HCT116 (cell line): ENCODE measurements around the gene PPDPF. TPM values are rescaled to one million over a fixed set of nuclear protein-coding genes. Genes with fewer than 3 reads are reported as not detected.
A peak's percentile ranks its signal among the peaks of the same experiment; 100 is the strongest.

Experiments
- ATAC-seq: fragments of 200-7000 bp; cut with Tn5 transposase; 2 replicates; pipeline ENCODE4 v1.9.1; 2020; ENCODE audit warnings: mild to moderate bottlenecking, moderate library complexity
- BruUV-seq: library from RNA; stranded (reverse); fragments of 400-500 nt; replicated peaks from 2 replicates; lab custom pipeline; 2021; lab: Mats Ljungman, UMichigan
- CTCF ChIA-PET: fragments of 300-600 bp; sonication (Branson Sonifier 250); formaldehyde crosslinking; loops from one replicate; lab custom pipeline; 2021; ENCODE audit warnings: antibody characterized with exemption; lab: Charles Lee
- POLR2A ChIA-PET: fragments of 300-600, 350-600 bp; sonication (Branson Sonifier 250); formaldehyde crosslinking; loops from one replicate; lab custom pipeline; 2021; ENCODE audit warnings: antibody characterized with exemption; lab: Charles Lee
- RAD21 ChIA-PET, 2 experiments: fragments of 300-600 bp; sonication (Branson Sonifier 250); formaldehyde crosslinking; loops; one replicate each; lab custom pipeline; 2023; ENCODE audit warnings: low total read pairs in 2 of 2; ENCODE audit not compliant: uncharacterized antibody in 2 of 2, unreplicated experiment in 2 of 2, low non-redundant PET in 1 of 2; lab: Charles Lee
- DNase-seq: peaks from one replicate; pipeline ENCODE4 v3.0.0-alpha.2; 2010; ENCODE audit warnings: low read depth, low spot score
- H2AFZ ChIP-seq: fragments of 200-600 bp; shearing (Covaris generic), sonication (generic); 2 replicates; pipeline ENCODE4 v1.6.1; 2017; ENCODE audit warnings: low read depth, mixed run types, mixed read lengths, antibody characterized with exemption, low read length; ENCODE audit not compliant: poor library complexity, severe bottlenecking
- H3K27ac ChIP-seq: 2 replicates; pipeline ENCODE4 v1.5.1; 2012; ENCODE audit warnings: low read depth, low read length
- H3K27me3 ChIP-seq: fragments of 200-600 bp; sonication (generic); 2 replicates; pipeline ENCODE4 v1.6.1; 2016; ENCODE audit warnings: mixed run types, low read length, mixed read lengths; ENCODE audit not compliant: insufficient read depth
- H3K36me3 ChIP-seq, 2 experiments: fragments of 200-500 bp in 1 of 2; fragments of 200-600 bp in 1 of 2; sonication (Bioruptor generic) in 1 of 2; sonication (generic) in 1 of 2; 2 replicates each; pipeline versions ENCODE4 v1.5.1 to v1.6.1; 2014 to 2016; ENCODE audit warnings: low read length in 2 of 2, inconsistent platforms in 1 of 2, mixed read lengths in 1 of 2, mixed run types in 1 of 2; ENCODE audit not compliant: insufficient read depth in 2 of 2, control insufficient read depth in 1 of 2
- H3K4me1 ChIP-seq, 2 experiments: fragments of 200-600 bp in 1 of 2; sonication (generic) in 1 of 2; 2 replicates each; pipeline versions ENCODE4 v1.5.1 to v1.6.1; 2012 to 2017; ENCODE audit warnings: low read length in 2 of 2, inconsistent platforms in 1 of 2, mild to moderate bottlenecking in 1 of 2, mixed read lengths in 1 of 2, mixed run types in 1 of 2, moderate library complexity in 1 of 2; ENCODE audit not compliant: insufficient read depth in 2 of 2, control insufficient read depth in 1 of 2
- H3K4me2 ChIP-seq: fragments of 200-600 bp; sonication (generic); 2 replicates; pipeline ENCODE4 v1.6.1; 2017; ENCODE audit warnings: mixed run types, low read length, mixed read lengths
- H3K4me3 ChIP-seq, 2 experiments: fragments of 200-600 bp in 1 of 2; sonication (generic) in 1 of 2; replicated peaks in 1 of 2; 2 replicates each; pipeline ENCODE4 v1.5.1; 2011 to 2016; ENCODE audit warnings: low read length in 2 of 2, control low read depth in 1 of 2, low read depth in 1 of 2, mild to moderate bottlenecking in 1 of 2, mixed read lengths in 1 of 2, mixed run types in 1 of 2
- H3K79me2 ChIP-seq: fragments of 200-600 bp; sonication (generic); 2 replicates; pipeline ENCODE4 v1.6.1; 2017; ENCODE audit warnings: mild to moderate bottlenecking, mixed run types, low read length, moderate library complexity, mixed read lengths; ENCODE audit not compliant: insufficient read depth
- H3K9ac ChIP-seq: fragments of 200-600 bp; sonication (generic); 2 replicates; pipeline ENCODE4 v1.6.1; 2016; ENCODE audit warnings: low read length, mixed read lengths
- H3K9me2 ChIP-seq: fragments of 200-600 bp; sonication (generic), shearing (Covaris generic); 2 replicates; pipeline ENCODE4 v1.6.1; 2017; ENCODE audit warnings: mixed run types, mild to moderate bottlenecking, moderate library complexity; ENCODE audit not compliant: insufficient read depth
- H3K9me3 ChIP-seq, 2 experiments: fragments of 200-500 bp in 1 of 2; fragments of 200-600 bp in 1 of 2; sonication (Bioruptor generic) in 1 of 2; sonication (generic) in 1 of 2; 2 replicates each; pipeline ENCODE4 v1.6.1; 2014 to 2017; ENCODE audit warnings: low read length in 2 of 2, mixed read lengths in 2 of 2, inconsistent platforms in 1 of 2, low read depth in 1 of 2, mild to moderate bottlenecking in 1 of 2, mixed run types in 1 of 2, moderate library complexity in 1 of 2; ENCODE audit not compliant: control insufficient read depth in 1 of 2, insufficient read depth in 1 of 2
- H4K20me1 ChIP-seq: fragments of 200-600 bp; sonication (generic), shearing (Covaris generic); 2 replicates; pipeline ENCODE4 v1.6.1; 2017; ENCODE audit warnings: mixed run types, mild to moderate bottlenecking, moderate library complexity; ENCODE audit not compliant: insufficient read depth
- CBX3 ChIP-seq: IDR thresholded peaks from 2 replicates; pipeline ENCODE4 v1.6.1; 2012; ENCODE audit warnings: low read depth
- EGR1 ChIP-seq: IDR thresholded peaks from 2 replicates; pipeline ENCODE4 v1.6.1; 2012; ENCODE audit warnings: low read depth
- ELF1 ChIP-seq: IDR thresholded peaks from 2 replicates; pipeline ENCODE4 v1.6.1; 2012; ENCODE audit warnings: low read depth, borderline replicate concordance
- EZH2phosphoT487 ChIP-seq: fragments of 200-600 bp; IDR thresholded peaks from 2 replicates; pipeline ENCODE4 v1.6.1; 2018; ENCODE audit warnings: antibody characterized with exemption, borderline replicate concordance
- JUND ChIP-seq: IDR thresholded peaks from 2 replicates; pipeline ENCODE4 v1.6.1; 2012
- POLR2A ChIP-seq: IDR thresholded peaks from 2 replicates; pipeline ENCODE4 v1.7.0; 2011; ENCODE audit warnings: borderline replicate concordance; ENCODE audit not compliant: insufficient read depth, insufficient read length; ENCODE audit errors: extremely low read depth
- POLR2AphosphoS5 ChIP-seq: IDR thresholded peaks from 2 replicates; pipeline ENCODE4 v1.6.1; 2011; ENCODE audit warnings: mild to moderate bottlenecking, low read depth, low read length, moderate library complexity
- RAD21 ChIP-seq: IDR thresholded peaks from 2 replicates; pipeline ENCODE4 v1.6.1; 2012; ENCODE audit warnings: low read depth, mild to moderate bottlenecking
- YY1 ChIP-seq: IDR thresholded peaks from 2 replicates; pipeline ENCODE4 v1.6.1; 2011; ENCODE audit warnings: low read length, low read depth, moderate library complexity, mild to moderate bottlenecking; ENCODE audit not compliant: insufficient replicate concordance; ENCODE audit errors: extremely low read depth
- ZBTB33 ChIP-seq: IDR thresholded peaks from 2 replicates; pipeline ENCODE4 v1.6.1; 2011; ENCODE audit warnings: mild to moderate bottlenecking, low read length, moderate library complexity; ENCODE audit not compliant: insufficient replicate concordance; ENCODE audit errors: extremely low read depth
- ZFX ChIP-seq: fragments of 450-650 bp; IDR thresholded peaks from 2 replicates; pipeline ENCODE4 v1.6.1; 2017
- ZNF274 ChIP-seq: fragments of 200-500 bp; sonication (Bioruptor generic); IDR thresholded peaks from 2 replicates; pipeline ENCODE4 v1.6.1; 2014; ENCODE audit warnings: mild to moderate bottlenecking, low read depth, low read length, inconsistent platforms
- intact Hi-C: fragments of 100-400 bp; cut with micrococcal nuclease; formaldehyde crosslinking; loops from 2 replicates; pipeline ENCODE4 v1.10.0; 2022
- total RNA-seq: library from RNA; stranded (reverse); gene quantifications from one replicate; pipeline ENCODE4 v1.2.1, GENCODE V29; 2021; ENCODE audit not compliant: unreplicated experiment
- TF ChIP-seq, protein P1 (sequence below): IDR thresholded peaks from 2 replicates; pipeline ENCODE4 v1.6.1; 2012
- TF ChIP-seq, protein P2 (sequence below): IDR thresholded peaks from 2 replicates; pipeline ENCODE4 v1.6.1; 2012
- TF ChIP-seq, protein P3 (sequence below), 3 experiments: fragments of 200-600 bp in 1 of 3; sonication (generic) in 1 of 3; IDR thresholded peaks in 2 of 3; conservative IDR thresholded peaks in 1 of 3; 2 replicates each; pipeline ENCODE4 v1.5.1; 2012 to 2017; ENCODE audit warnings: low read depth in 2 of 3, low read length in 2 of 3, antibody characterized with exemption in 1 of 3, borderline replicate concordance in 1 of 3, control low read depth in 1 of 3, mild to moderate bottlenecking in 1 of 3, mixed read lengths in 1 of 3, mixed run types in 1 of 3, moderate library complexity in 1 of 3; ENCODE audit not compliant: insufficient read depth in 1 of 3

PPDPF gene
- total RNA-seq, 1 experiment from 2014 or later, result 346 TPM

DNA sequence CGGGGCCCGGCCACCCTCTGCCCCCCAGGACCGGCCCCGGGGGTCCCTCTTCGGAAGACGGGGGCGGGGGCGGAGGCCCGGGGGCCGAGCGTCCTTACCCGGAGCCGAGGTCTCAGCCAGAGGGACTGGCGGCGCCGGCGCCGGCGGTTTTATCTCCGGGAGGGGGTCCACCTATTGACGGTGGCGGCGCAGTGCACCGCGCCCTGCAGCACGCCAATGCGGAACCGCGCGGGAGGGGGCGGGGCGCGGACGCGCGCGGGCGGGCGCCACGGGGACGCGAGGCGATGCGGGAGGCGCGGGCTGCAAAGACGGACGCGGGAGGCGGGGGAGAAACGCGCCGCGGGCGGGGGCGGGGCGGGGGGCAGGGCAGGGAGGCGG, 21.6 kb upstream of the PPDPF start, which contains the start of gene EEF1A2 (continued):
- TF ChIP-seq EGR1 (no peak), EZH2phosphoT487 (no peak), POLR2AphosphoS5 (peak; percentile 65), ZFX (peak; percentile 9; the same call in 1 of the 2 replicates)

DNA sequence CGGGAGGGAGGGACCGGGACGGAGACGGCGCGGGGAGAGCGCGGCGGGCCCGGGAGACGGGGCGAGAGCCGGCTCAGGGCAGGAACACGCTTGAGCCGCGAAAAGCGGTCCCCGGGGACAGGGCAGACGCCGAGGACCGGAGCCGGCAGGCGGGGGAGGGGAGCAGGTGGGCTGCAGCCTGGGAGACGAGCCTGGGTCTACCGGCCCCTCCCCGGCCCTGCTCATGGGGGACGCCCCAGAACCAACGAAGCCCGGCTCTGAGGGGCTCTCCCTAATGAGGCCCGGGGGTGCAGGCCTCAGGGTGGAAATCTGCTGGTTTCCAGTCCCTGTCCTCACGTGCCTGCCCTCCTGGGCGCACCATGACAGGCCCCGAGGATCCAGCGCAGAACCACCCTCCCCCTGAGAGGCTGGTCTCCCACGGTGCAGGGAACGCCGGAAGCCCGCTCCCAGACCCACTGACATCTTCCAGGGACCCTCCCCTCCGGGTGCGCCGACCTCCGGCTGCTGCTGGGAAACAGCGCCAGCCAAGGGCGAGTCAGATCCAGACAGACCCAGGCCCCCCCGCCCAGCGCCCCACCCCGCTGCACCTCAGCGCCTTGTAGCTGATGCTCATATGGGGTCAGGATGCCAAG, 21.1 kb upstream of the PPDPF start:
- peaks cover 8 to 26% of the 10 kb centered on the region in 2 experiments; a peak in 3 of 4 replicates for H3K36me3 ChIP-seq
- no peaks in the 10 kb centered on the region for H3K9me3 ChIP-seq
- no peak overlapping the region for H2AFZ ChIP-seq
- CTCF ChIA-PET, result interaction anchor here (1.0 kb wide), 1 partner anchor 38 kb away, joined by 3 read pairs; no protein-coding TSS in a partner anchor
- no TSS peak for BruUV-seq
- H3K9me2 ChIP-seq, result no peaks in the 10 kb centered on the region
- peak overlapping the region; percentile 85 for H3K27ac ChIP-seq
- RAD21 ChIA-PET, result no interaction called here
- H3K4me1 ChIP-seq, result peaks cover 23 to 43% of the 10 kb centered on the region in 2 experiments
- H3K79me2 ChIP-seq, result peaks cover 41% of the 10 kb centered on the region
- H3K27me3 ChIP-seq, result no peaks in the 10 kb centered on the region
- no peak for TF ChIP-seq EGR1
- no peak for TF ChIP-seq POLR2A
- TF ChIP-seq YY1, result no peak
- TF ChIP-seq ZFX, result no peak
- no peak for TF ChIP-seq POLR2AphosphoS5
- no peak for TF ChIP-seq ZBTB33
- no peak for TF ChIP-seq ELF1
- TF ChIP-seq, protein P1, sequence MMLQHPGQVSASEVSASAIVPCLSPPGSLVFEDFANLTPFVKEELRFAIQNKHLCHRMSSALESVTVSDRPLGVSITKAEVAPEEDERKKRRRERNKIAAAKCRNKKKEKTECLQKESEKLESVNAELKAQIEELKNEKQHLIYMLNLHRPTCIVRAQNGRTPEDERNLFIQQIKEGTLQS, result no peak
- no peak for TF ChIP-seq CBX3
- TF ChIP-seq ZNF274, result no peak
- TF ChIP-seq JUND, result no peak
- TF ChIP-seq, protein P2, sequence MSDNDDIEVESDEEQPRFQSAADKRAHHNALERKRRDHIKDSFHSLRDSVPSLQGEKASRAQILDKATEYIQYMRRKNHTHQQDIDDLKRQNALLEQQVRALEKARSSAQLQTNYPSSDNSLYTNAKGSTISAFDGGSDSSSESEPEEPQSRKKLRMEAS, result no peak
- TF ChIP-seq, protein P3, sequence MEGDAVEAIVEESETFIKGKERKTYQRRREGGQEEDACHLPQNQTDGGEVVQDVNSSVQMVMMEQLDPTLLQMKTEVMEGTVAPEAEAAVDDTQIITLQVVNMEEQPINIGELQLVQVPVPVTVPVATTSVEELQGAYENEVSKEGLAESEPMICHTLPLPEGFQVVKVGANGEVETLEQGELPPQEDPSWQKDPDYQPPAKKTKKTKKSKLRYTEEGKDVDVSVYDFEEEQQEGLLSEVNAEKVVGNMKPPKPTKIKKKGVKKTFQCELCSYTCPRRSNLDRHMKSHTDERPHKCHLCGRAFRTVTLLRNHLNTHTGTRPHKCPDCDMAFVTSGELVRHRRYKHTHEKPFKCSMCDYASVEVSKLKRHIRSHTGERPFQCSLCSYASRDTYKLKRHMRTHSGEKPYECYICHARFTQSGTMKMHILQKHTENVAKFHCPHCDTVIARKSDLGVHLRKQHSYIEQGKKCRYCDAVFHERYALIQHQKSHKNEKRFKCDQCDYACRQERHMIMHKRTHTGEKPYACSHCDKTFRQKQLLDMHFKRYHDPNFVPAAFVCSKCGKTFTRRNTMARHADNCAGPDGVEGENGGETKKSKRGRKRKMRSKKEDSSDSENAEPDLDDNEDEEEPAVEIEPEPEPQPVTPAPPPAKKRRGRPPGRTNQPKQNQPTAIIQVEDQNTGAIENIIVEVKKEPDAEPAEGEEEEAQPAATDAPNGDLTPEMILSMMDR (IDR thresholded peaks at IDR 0.05 in 2 of 3, conservative IDR thresholded peaks at IDR 0.05 in 1 of 3; ENCODE audit: borderline replicate concordance in 1 of 3, insufficient read depth in 1 of 3, low read depth in 2 of 3, low read length in 2 of 3), result no peak
- TF ChIP-seq RAD21, result no peak
- peak overlapping the region; percentile 52 to 84 for H3K4me3 ChIP-seq
- DNase-seq (no peak), ATAC-seq (peak; percentile 16)
- intact Hi-C loops, result no loop called here
- POLR2A ChIA-PET, result no interaction called here
- H3K9ac ChIP-seq, result peak overlapping the region; percentile 78
- H4K20me1 ChIP-seq, result no peaks in the 10 kb centered on the region
- H3K4me2 ChIP-seq, result peak overlapping the region; percentile 95
